CD4-positive, CD25-positive, alpha-beta regulatory T cell (primary cell): Measurements from ENCODE around the gene MECP2. TPM values are rescaled to one million over a fixed set of nuclear protein-coding genes. Genes with fewer than 3 reads are reported as not detected.
"Not testable (repeated sequence)": the region's sequence is repeated elsewhere in the genome, so short reads cannot be mapped to it uniquely, and the experiment has no call there.

Experiments
- ATAC-seq, 2 donors: fragments of 150-1000 bp; cut with Tn5 transposase; one replicate each; pipeline ENCODE4 v1.10.0; 2021; ENCODE audit warnings: low read depth in 2 of 2, moderate number of reproducible peaks in 2 of 2, moderate library complexity in 1 of 2
- DNase-seq, 3 donors: peaks; one replicate each; pipeline versions ENCODE4 v3.0.0 to v3.0.0-alpha.2; 2012 to 2022; ENCODE audit warnings: mixed read lengths in 1 of 3
- H3K27ac ChIP-seq: one replicate; pipeline ENCODE4 v1.7.0; 2013; ENCODE audit warnings: mild to moderate bottlenecking, low read length; ENCODE audit not compliant: insufficient read depth, poor library complexity, severe bottlenecking
- H3K27me3 ChIP-seq: one replicate; pipeline ENCODE4 v1.7.0; 2013; ENCODE audit warnings: low read length; ENCODE audit not compliant: control insufficient read depth, insufficient read depth
- H3K36me3 ChIP-seq: one replicate; pipeline ENCODE4 v1.7.0; 2013; ENCODE audit warnings: mild to moderate bottlenecking, low read length, moderate library complexity; ENCODE audit not compliant: control insufficient read depth, insufficient read depth
- H3K4me1 ChIP-seq: 2 replicates; pipeline ENCODE4 v1.7.0; 2013; ENCODE audit warnings: mild to moderate bottlenecking, low read length; ENCODE audit not compliant: insufficient read depth, control insufficient read depth, poor library complexity, severe bottlenecking
- H3K4me3 ChIP-seq: one replicate; pipeline ENCODE4 v1.7.0; 2013; ENCODE audit warnings: low read depth, mild to moderate bottlenecking, low read length, moderate library complexity
- H3K9me3 ChIP-seq, 2 experiments: 1 replicate in 1 of 2; 2 replicates in 1 of 2; pipeline ENCODE4 v1.7.0; 2013; ENCODE audit warnings: low read length in 2 of 2, mild to moderate bottlenecking in 1 of 2, moderate library complexity in 1 of 2; ENCODE audit not compliant: control insufficient read depth in 2 of 2
- H3K27ac Mint-ChIP-seq, 3 donors: one replicate each; pipeline ENCODE4 v1.8.0; 2020 to 2022; ENCODE audit warnings: mild to moderate bottlenecking in 3 of 3, mixed read lengths in 3 of 3, moderate library complexity in 2 of 3
- H3K27me3 Mint-ChIP-seq: one replicate; pipeline ENCODE4 v1.8.0; 2022; ENCODE audit warnings: mild to moderate bottlenecking, mixed read lengths
- H3K36me3 Mint-ChIP-seq: one replicate; pipeline ENCODE4 v1.8.0; 2020; ENCODE audit warnings: mixed read lengths
- H3K4me1 Mint-ChIP-seq, 4 donors: one replicate each; pipeline ENCODE4 v1.8.0; 2020 to 2022; ENCODE audit warnings: mixed read lengths in 4 of 4, mild to moderate bottlenecking in 1 of 4
- H3K4me3 Mint-ChIP-seq, 4 donors: one replicate each; pipeline ENCODE4 v1.8.0; 2020 to 2022; ENCODE audit warnings: mild to moderate bottlenecking in 4 of 4, mixed read lengths in 4 of 4, moderate library complexity in 3 of 4
- H3K9me3 Mint-ChIP-seq, 7 donors: one replicate each; pipeline ENCODE4 v1.8.0; 2020 to 2022; ENCODE audit warnings: mixed read lengths in 7 of 7, mild to moderate bottlenecking in 3 of 7, moderate library complexity in 2 of 7
- polyA plus RNA-seq, 4 donors: library from polyadenylated mRNA; unstranded; fragments of 300-500 nt; fragmentation: Illumina TruSeq; gene quantifications; one replicate each; pipeline ENCODE4 v1.2.3, GENCODE V29; 2021
- total RNA-seq: library from RNA; stranded (reverse); gene quantifications from one replicate; pipeline ENCODE4 v1.2.3, GENCODE V29; 2022

MECP2 gene
- total and polyA plus RNA-seq, 5 donors from 2014 or later = 13.3 to 180 (median 16.9) TPM

GRCh38 chrX:153983321-153983801 is 114.2 kb downstream of the MECP2 start:
- peaks cover 0 to 58% (median 12%) of the 10 kb centered on the region in 4 donors for H3K4me1 Mint-ChIP-seq
- Histone ChIP-seq H3K4me1 (peaks cover 47% of the 10 kb centered on the region), H3K9me3 (no peaks in the 10 kb centered on the region), H3K27ac (peak overlapping the region; percentile 83), H3K27me3 (no peaks in the 10 kb centered on the region), H3K4me3 (no peak overlapping the region), H3K36me3 (no peaks in the 10 kb centered on the region)
- no peak for DNase-seq
- no peaks in the 10 kb centered on the region for H3K9me3 Mint-ChIP-seq
- no peak for ATAC-seq
- no peaks in the 10 kb centered on the region for H3K27me3 Mint-ChIP-seq
- no peaks in the 10 kb centered on the region for H3K36me3 Mint-ChIP-seq
- H3K4me3 Mint-ChIP-seq = peak overlapping the region; percentile 15 to 81 (median 65)
- peak overlapping the region; percentile 94 to 98 (median 96) for H3K27ac Mint-ChIP-seq

GRCh38 chrX:153981771-153982533 is 115.6 kb downstream of the MECP2 start:
- H3K27me3 ChIP-seq = no peaks in the 10 kb centered on the region
- Mint-ChIP-seq H3K4me3 (peak overlapping the region; percentile 74 to 89 (median 84)), H3K4me1 (peaks cover 1 to 57% (median 12%) of the 10 kb centered on the region in 4 donors), H3K27me3 (no peaks in the 10 kb centered on the region), H3K27ac (peak overlapping the region; percentile 96 to 99 (median 96)), H3K9me3 (peaks cover 0 to 1% (median 0%) of the 10 kb centered on the region in 7 donors), H3K36me3 (no peaks in the 10 kb centered on the region)
- H3K4me3 ChIP-seq = peak overlapping the region; percentile 53
- H3K36me3 ChIP-seq = no peaks in the 10 kb centered on the region
- H3K27ac ChIP-seq = peak overlapping the region; percentile 83
- no peaks in the 10 kb centered on the region for H3K9me3 ChIP-seq
- peaks cover 47% of the 10 kb centered on the region for H3K4me1 ChIP-seq
- DNase-seq (peak; percentile 44 to 82 (median 51)), ATAC-seq (peak; percentile 12 to 26)

- Mint-ChIP-seq H3K27me3 (no peaks in the 10 kb centered on the region), H3K27ac (peak overlapping the region; percentile 96 to 99 (median 96)), H3K36me3 (no peaks in the 10 kb centered on the region), H3K9me3 (peaks cover 0 to 3% (median 0%) of the 10 kb centered on the region in 7 donors), H3K4me3 (peak overlapping the region; percentile 74 to 89 (median 84)), H3K4me1 (peaks cover 5 to 55% (median 12%) of the 10 kb centered on the region in 4 donors)
- Histone ChIP-seq H3K27me3 (no peaks in the 10 kb centered on the region), H3K9me3 (no peaks in the 10 kb centered on the region), H3K4me1 (peaks cover 47% of the 10 kb centered on the region), H3K36me3 (no peaks in the 10 kb centered on the region), H3K27ac (peak overlapping the region; percentile 83), H3K4me3 (peak overlapping the region; percentile 53)
- ATAC-seq (no peak), DNase-seq (no peak)
Observed at GRCh38 chrX:153981231-153981630, 116.3 kb downstream of the MECP2 start.

- H3K27me3 ChIP-seq, H3K9me3 Mint-ChIP-seq, H3K27me3 Mint-ChIP-seq, H3K9me3 ChIP-seq, H3K36me3 ChIP-seq, H3K4me3 ChIP-seq, H3K36me3 Mint-ChIP-seq: not testable (repeated sequence)
- Mint-ChIP-seq H3K4me3 (peak overlapping the region; percentile 79 to 93 (median 85)), H3K27ac (peak overlapping the region; percentile 95 to 99 (median 96)), H3K4me1 (peaks cover 5 to 53% (median 13%) of the 10 kb centered on the region in 4 donors)
- ATAC-seq (peak; percentile 65 to 67), DNase-seq (peak in 1 of 3 donors; percentile 50)
- peak overlapping the region; percentile 83 for H3K27ac ChIP-seq
- peaks cover 46% of the 10 kb centered on the region for H3K4me1 ChIP-seq
Observed at GRCh38 chrX:153980394-153980793, 117.1 kb downstream of the MECP2 start.

GRCh38 chrX:153974726-153975286 is 122.7 kb downstream of the MECP2 start:
- peak overlapping the region; percentile 32 to 89 (median 52) for H3K4me3 Mint-ChIP-seq
- H3K27me3 Mint-ChIP-seq = peaks cover 4% of the 10 kb centered on the region
- peaks cover 0 to 27% (median 7%) of the 10 kb centered on the region in 4 donors for H3K4me1 Mint-ChIP-seq
- H3K9me3 Mint-ChIP-seq = peaks cover 0 to 3% (median 0%) of the 10 kb centered on the region in 7 donors
- H3K27ac Mint-ChIP-seq = peak overlapping the region; percentile 73 to 95 (median 85)
- Histone ChIP-seq H3K36me3 (no peaks in the 10 kb centered on the region), H3K4me1 (peaks cover 18% of the 10 kb centered on the region), H3K9me3 (no peaks in the 10 kb centered on the region), H3K4me3 (no peak overlapping the region), H3K27ac (peak overlapping the region; percentile 97), H3K27me3 (no peaks in the 10 kb centered on the region)
- DNase-seq (no peak), ATAC-seq (no peak)
- no peaks in the 10 kb centered on the region for H3K36me3 Mint-ChIP-seq

- Histone ChIP-seq H3K4me1 (peaks cover 24% of the 10 kb centered on the region), H3K27me3 (no peaks in the 10 kb centered on the region), H3K9me3 (no peaks in the 10 kb centered on the region), H3K36me3 (no peaks in the 10 kb centered on the region), H3K27ac (peak overlapping the region; percentile 97), H3K4me3 (peak overlapping the region; percentile 83)
- peak overlapping the region; percentile 1 to 89 (median 56) for H3K4me3 Mint-ChIP-seq
- H3K27ac Mint-ChIP-seq = peak overlapping the region; percentile 73 to 95 (median 95)
- DNase-seq (no peak), ATAC-seq (no peak)
- H3K27me3 Mint-ChIP-seq = peaks cover 4% of the 10 kb centered on the region
- H3K4me1 Mint-ChIP-seq = peaks cover 0 to 32% (median 7%) of the 10 kb centered on the region in 4 donors
- H3K36me3 Mint-ChIP-seq = peaks cover 4% of the 10 kb centered on the region
- H3K9me3 Mint-ChIP-seq = peaks cover 0 to 4% (median 0%) of the 10 kb centered on the region in 7 donors
Observed at GRCh38 chrX:153974003-153974725, 123.4 kb downstream of the MECP2 start.
